CD14-positive monocyte (primary cell): ENCODE data around the gene DOK5. TPM values are rescaled to one million over a fixed set of nuclear protein-coding genes. Genes with fewer than 3 reads are reported as not detected.

ENCODE experiments used
- DNase-seq, 3 donors: peaks; one replicate each; pipeline ENCODE4 v3.0.0-alpha.2; 2011 to 2022
- H2AFZ ChIP-seq: 2 replicates; pipeline ENCODE4 v1.6.0; 2012; ENCODE audit warnings: mild to moderate bottlenecking, low read depth, low read length, inconsistent platforms; ENCODE audit not compliant: insufficient read depth, poor library complexity, severe bottlenecking
- H3K27ac ChIP-seq, 2 donors: 1 replicate in 1 of 2; 2 replicates in 1 of 2; pipeline ENCODE4 v1.5.1; 2012 to 2013; ENCODE audit warnings: low read length in 2 of 2, control low read depth in 1 of 2, inconsistent platforms in 1 of 2, low read depth in 1 of 2, mild to moderate bottlenecking in 1 of 2
- H3K27me3 ChIP-seq, 2 donors: one replicate each; pipeline versions ENCODE4 v1.6.0 to v1.6.1; 2011 to 2013; ENCODE audit warnings: low read length in 2 of 2; ENCODE audit not compliant: control insufficient read depth in 2 of 2, insufficient read depth in 2 of 2
- H3K36me3 ChIP-seq, 2 donors: replicated peaks in 1 of 2; 1 replicate in 1 of 2; 2 replicates in 1 of 2; pipeline versions ENCODE4 v1.5.1 to v1.6.1; 2012 to 2013; ENCODE audit warnings: low read length in 2 of 2, control low read depth in 1 of 2, inconsistent platforms in 1 of 2, mild to moderate bottlenecking in 1 of 2; ENCODE audit not compliant: insufficient read depth in 2 of 2, control insufficient read depth in 1 of 2
- H3K4me1 ChIP-seq, 2 donors: 1 replicate in 1 of 2; 2 replicates in 1 of 2; pipeline versions ENCODE4 v1.5.1 to v1.6.1; 2012 to 2013; ENCODE audit warnings: low read length in 2 of 2, control low read depth in 1 of 2, inconsistent platforms in 1 of 2, mild to moderate bottlenecking in 1 of 2, moderate library complexity in 1 of 2; ENCODE audit not compliant: insufficient read depth in 2 of 2, control insufficient read depth in 1 of 2
- H3K4me2 ChIP-seq: replicated peaks from 2 replicates; pipeline ENCODE3; 2012; ENCODE audit warnings: low read length, moderate library complexity, mild to moderate bottlenecking; ENCODE audit not compliant: poor library complexity, severe bottlenecking; ENCODE audit errors: extremely low read depth
- H3K4me3 ChIP-seq, 3 experiments: fragments of 200-600 bp in 1 of 3; sonication (generic) in 1 of 3; replicated peaks in 1 of 3; 1 replicate in 2 of 3; 2 replicates in 1 of 3; pipeline ENCODE4 v1.5.1; 2011 to 2013; ENCODE audit warnings: low read length in 3 of 3, mild to moderate bottlenecking in 3 of 3, control low read depth in 2 of 3, low read depth in 2 of 3, inconsistent platforms in 1 of 3, moderate library complexity in 1 of 3
- H3K79me2 ChIP-seq: 2 replicates; pipeline ENCODE4 v1.6.0; 2012; ENCODE audit warnings: mild to moderate bottlenecking, control low read depth, inconsistent platforms, low read length, moderate library complexity; ENCODE audit not compliant: insufficient read depth
- H3K9ac ChIP-seq: 2 replicates; pipeline ENCODE4 v1.6.0; 2017; ENCODE audit warnings: low read length, mild to moderate bottlenecking; ENCODE audit not compliant: insufficient read depth, poor library complexity, severe bottlenecking
- H3K9me3 ChIP-seq, 2 donors: replicated peaks in 1 of 2; 1 replicate in 1 of 2; 2 replicates in 1 of 2; pipeline versions ENCODE4 v1.5.1 to v1.6.1; 2012 to 2013; ENCODE audit warnings: low read length in 2 of 2, control low read depth in 1 of 2; ENCODE audit not compliant: control insufficient read depth in 1 of 2, insufficient read depth in 1 of 2
- H4K20me1 ChIP-seq: 2 replicates; pipeline ENCODE4 v1.6.0; 2012; ENCODE audit warnings: mild to moderate bottlenecking, low read length, control low read depth, moderate library complexity; ENCODE audit not compliant: insufficient read depth
- H3K27ac Mint-ChIP-seq, 7 donors: one replicate each; pipeline ENCODE4 v1.8.0; 2020; ENCODE audit warnings: mild to moderate bottlenecking in 7 of 7, mixed read lengths in 7 of 7, moderate library complexity in 6 of 7, inconsistent platforms in 2 of 7
- H3K27me3 Mint-ChIP-seq, 3 donors: one replicate each; pipeline ENCODE4 v1.8.0; 2021 to 2022; ENCODE audit warnings: low read depth in 3 of 3, mild to moderate bottlenecking in 3 of 3, mixed read lengths in 3 of 3, moderate library complexity in 3 of 3, inconsistent platforms in 1 of 3
- H3K36me3 Mint-ChIP-seq, 2 donors: one replicate each; pipeline ENCODE4 v1.8.0; 2020; ENCODE audit warnings: mixed read lengths in 2 of 2, inconsistent platforms in 1 of 2, mild to moderate bottlenecking in 1 of 2
- H3K4me1 Mint-ChIP-seq: one replicate; pipeline ENCODE4 v1.8.0; 2020; ENCODE audit warnings: mild to moderate bottlenecking, mixed read lengths
- H3K4me3 Mint-ChIP-seq, 2 donors: one replicate each; pipeline ENCODE4 v1.8.0; 2020; ENCODE audit warnings: mild to moderate bottlenecking in 2 of 2, mixed read lengths in 2 of 2, moderate library complexity in 1 of 2
- H3K9me3 Mint-ChIP-seq, 7 donors: one replicate each; pipeline ENCODE4 v1.8.0; 2020 to 2022; ENCODE audit warnings: mixed read lengths in 7 of 7, mild to moderate bottlenecking in 6 of 7, moderate library complexity in 6 of 7, inconsistent platforms in 2 of 7
- CTCF ChIP-seq: fragments of 200-600 bp; IDR thresholded peaks from one replicate; pipeline ENCODE4 v1.8.0; 2022; ENCODE audit warnings: antibody characterized with exemption, mild to moderate bottlenecking
- WGBS: methylation state at CpG from one replicate; pipeline ENCODE4 v1.1.5; 2013; ENCODE audit warnings: missing lambda C conversion rate; ENCODE audit not compliant: insufficient coverage; 5-methylcytosine and 5-hydroxymethylcytosine counted together
- intact Hi-C, 2 donors: fragments of 100-400 bp; cut with micrococcal nuclease; formaldehyde crosslinking; loops; one replicate each; pipeline versions ENCODE4 v1.15.0 to v1.15.1; 2023
- polyA plus RNA-seq, 3 donors: library from polyadenylated mRNA; depleted of rRNA in 1 of 3; unstranded in 2 of 3; stranded (reverse) in 1 of 3; fragments of 300-500 nt in 2 of 3; fragments of >200 nt in 1 of 3; fragmentation: Illumina TruSeq in 2 of 3; gene quantifications; 1 replicate in 2 of 3; 2 replicates in 1 of 3; pipeline ENCODE4 v1.2.3, GENCODE V29; 2012 to 2021

Gene DOK5
- polyA plus RNA-seq, 3 donors = not detected

- DNase-seq = no peak
- Histone ChIP-seq H3K9ac (no peak overlapping the region), H3K79me2 (no peaks in the 10 kb centered on the region), H3K27ac (no peak overlapping the region), H3K36me3 (no peaks in the 10 kb centered on the region), H4K20me1 (no peaks in the 10 kb centered on the region), H3K4me3 (no peak overlapping the region), H3K4me2 (no peak overlapping the region), H3K9me3 (no peaks in the 10 kb centered on the region), H3K27me3 (no peaks in the 10 kb centered on the region), H3K4me1 (no peaks in the 10 kb centered on the region), H2AFZ (no peak overlapping the region)
- Mint-ChIP-seq H3K27ac (no peak overlapping the region), H3K9me3 (peaks cover 0 to 4% (median 0%) of the 10 kb centered on the region in 7 donors), H3K4me3 (no peak overlapping the region), H3K27me3 (peaks cover 2 to 10% (median 3%) of the 10 kb centered on the region in 3 donors), H3K36me3 (no peaks in the 10 kb centered on the region), H3K4me1 (no peaks in the 10 kb centered on the region)
- intact Hi-C loops = no loop called here
- no peak for TF ChIP-seq CTCF
- 89% methylated on average over 3 of the region's 7 CpGs for WGBS
These were observed 16.1 kb downstream of the DOK5 start for GRCh38 chr20:54491506-54491905.

GRCh38 chr20:54494303-54495006, 19.1 kb downstream of the DOK5 start:
- Mint-ChIP-seq H3K4me3 (no peak overlapping the region), H3K36me3 (no peaks in the 10 kb centered on the region), H3K27ac (no peak overlapping the region), H3K27me3 (peaks cover 2 to 11% (median 3%) of the 10 kb centered on the region in 3 donors), H3K4me1 (peaks cover 7% of the 10 kb centered on the region), H3K9me3 (peaks cover 0 to 4% (median 0%) of the 10 kb centered on the region in 7 donors)
- no peak overlapping the region for H3K27ac ChIP-seq
- H2AFZ ChIP-seq = no peak overlapping the region
- no peak overlapping the region for H3K4me3 ChIP-seq
- no peak overlapping the region for H3K4me2 ChIP-seq
- no peak overlapping the region for H3K9ac ChIP-seq
- H3K79me2 ChIP-seq = no peaks in the 10 kb centered on the region
- no peaks in the 10 kb centered on the region for H3K27me3 ChIP-seq
- no peaks in the 10 kb centered on the region for H3K9me3 ChIP-seq
- DNase-seq = no peak
- peaks cover 0 to 4% of the 10 kb centered on the region in 2 donors for H3K4me1 ChIP-seq
- no peaks in the 10 kb centered on the region for H4K20me1 ChIP-seq
- no peak for TF ChIP-seq CTCF
- WGBS = 100% methylated on average over 2 of the region's 3 CpGs
- H3K36me3 ChIP-seq = no peaks in the 10 kb centered on the region
- intact Hi-C loops = no loop called here
